Activated T-helper 17 cell treated with anti-CD3 and anti-CD28 coated beads, Interleukin-2, amount 50 U/mL, for 72 hours (primary cell): ENCODE measurements around the gene USP24. TPM values are rescaled to one million over a fixed set of nuclear protein-coding genes. Genes with fewer than 3 reads are reported as not detected.
"Not testable (repeated sequence)": the region's sequence is repeated elsewhere in the genome, so short reads cannot be mapped to it uniquely, and the experiment has no call there.

Experiments used
- ATAC-seq: fragments of 150-1000 bp; cut with Tn5 transposase; replicated peaks from 2 replicates; pipeline ENCODE4 v1.10.0; 2021; ENCODE audit warnings: mild to moderate bottlenecking, moderate library complexity
- H3K27ac Mint-ChIP-seq: one replicate; pipeline ENCODE4 v1.8.0; 2022; ENCODE audit warnings: mixed read lengths
- H3K27me3 Mint-ChIP-seq: one replicate; pipeline ENCODE4 v1.8.0; 2022; ENCODE audit warnings: mixed read lengths
- H3K36me3 Mint-ChIP-seq: one replicate; pipeline ENCODE4 v1.8.0; 2022; ENCODE audit warnings: low read depth, mild to moderate bottlenecking, mixed read lengths
- H3K4me1 Mint-ChIP-seq: one replicate; pipeline ENCODE4 v1.8.0; 2022; ENCODE audit warnings: mixed read lengths
- H3K4me3 Mint-ChIP-seq: one replicate; pipeline ENCODE4 v1.8.0; 2022; ENCODE audit warnings: mild to moderate bottlenecking, mixed read lengths
- H3K9me3 Mint-ChIP-seq: one replicate; pipeline ENCODE4 v1.8.0; 2022; ENCODE audit warnings: mixed read lengths
- total RNA-seq, 2 donors: library from RNA; stranded (reverse); gene quantifications; one replicate each; pipeline ENCODE4 v1.2.3, GENCODE V29; 2022

The USP24 gene
- total RNA-seq, 2 donors from 2014 or later, result 40.8 to 41.6 TPM

GRCh38 chr1:55239548-55239947 lies 24.4 kb upstream of the USP24 start:
- H3K36me3 Mint-ChIP-seq, result no peaks in the 10 kb centered on the region
- no peaks in the 10 kb centered on the region for H3K4me1 Mint-ChIP-seq
- no peak overlapping the region for H3K4me3 Mint-ChIP-seq
- no peak for ATAC-seq
- peaks cover 8% of the 10 kb centered on the region for H3K27me3 Mint-ChIP-seq
- H3K27ac Mint-ChIP-seq, result no peak overlapping the region
- no peaks in the 10 kb centered on the region for H3K9me3 Mint-ChIP-seq

GRCh38 chr1:55235722-55236121 lies 20.6 kb upstream of the USP24 start:
- Mint-ChIP-seq H3K36me3 (no peaks in the 10 kb centered on the region), H3K9me3 (no peaks in the 10 kb centered on the region), H3K4me1 (no peaks in the 10 kb centered on the region), H3K27me3 (peaks cover 4% of the 10 kb centered on the region), H3K4me3 (no peak overlapping the region), H3K27ac (no peak overlapping the region)
- peak; percentile 66 for ATAC-seq

GRCh38 chr1:55234016-55234415 lies 18.9 kb upstream of the USP24 start:
- no peaks in the 10 kb centered on the region for H3K4me1 Mint-ChIP-seq
- no peak overlapping the region for H3K4me3 Mint-ChIP-seq
- no peak for ATAC-seq
- no peaks in the 10 kb centered on the region for H3K36me3 Mint-ChIP-seq
- H3K27ac Mint-ChIP-seq, result no peak overlapping the region
- peaks cover 4% of the 10 kb centered on the region for H3K27me3 Mint-ChIP-seq
- H3K9me3 Mint-ChIP-seq, result no peaks in the 10 kb centered on the region

GRCh38 chr1:55233145-55233777 lies 18.1 kb upstream of the USP24 start:
- H3K27ac Mint-ChIP-seq, result peak overlapping the region; percentile 32
- no peaks in the 10 kb centered on the region for H3K9me3 Mint-ChIP-seq
- H3K27me3 Mint-ChIP-seq, result peaks cover 4% of the 10 kb centered on the region
- no peaks in the 10 kb centered on the region for H3K36me3 Mint-ChIP-seq
- ATAC-seq, result peak; percentile 56
- no peaks in the 10 kb centered on the region for H3K4me1 Mint-ChIP-seq
- no peak overlapping the region for H3K4me3 Mint-ChIP-seq

GRCh38 chr1:55232448-55233144 lies 17.4 kb upstream of the USP24 start:
- Mint-ChIP-seq H3K36me3 (no peaks in the 10 kb centered on the region), H3K4me1 (no peaks in the 10 kb centered on the region), H3K27me3 (peaks cover 4% of the 10 kb centered on the region), H3K4me3 (no peak overlapping the region), H3K27ac (no peak overlapping the region), H3K9me3 (no peaks in the 10 kb centered on the region)
- no peak for ATAC-seq

- Mint-ChIP-seq H3K9me3 (peaks cover 3% of the 10 kb centered on the region), H3K36me3 (no peaks in the 10 kb centered on the region), H3K4me1 (no peaks in the 10 kb centered on the region), H3K27ac (no peak overlapping the region), H3K27me3 (peaks cover 4% of the 10 kb centered on the region), H3K4me3 (no peak overlapping the region)
- no peak for ATAC-seq
Observed at GRCh38 chr1:55231745-55232144, 16.6 kb upstream of the USP24 start.

- Mint-ChIP-seq H3K4me1 (no peaks in the 10 kb centered on the region), H3K27me3 (peaks cover 4% of the 10 kb centered on the region), H3K36me3 (no peaks in the 10 kb centered on the region), H3K9me3 (peaks cover 3% of the 10 kb centered on the region), H3K27ac (no peak overlapping the region), H3K4me3 (no peak overlapping the region)
- ATAC-seq, result no peak
Observed at GRCh38 chr1:55230659-55231058, 15.5 kb upstream of the USP24 start.

GRCh38 chr1:55229726-55230125 lies 14.6 kb upstream of the USP24 start:
- not testable (repeated sequence) for H3K4me3 Mint-ChIP-seq, H3K4me1 Mint-ChIP-seq, H3K27ac Mint-ChIP-seq, H3K36me3 Mint-ChIP-seq, H3K27me3 Mint-ChIP-seq, ATAC-seq, H3K9me3 Mint-ChIP-seq

GRCh38 chr1:55225228-55225627 lies 10.1 kb upstream of the USP24 start:
- Mint-ChIP-seq H3K4me3 (no peak overlapping the region), H3K36me3 (no peaks in the 10 kb centered on the region), H3K27me3 (no peaks in the 10 kb centered on the region), H3K9me3 (peaks cover 3% of the 10 kb centered on the region), H3K27ac (no peak overlapping the region), H3K4me1 (no peaks in the 10 kb centered on the region)
- ATAC-seq, result no peak

- H3K4me1 Mint-ChIP-seq, result no peaks in the 10 kb centered on the region
- no peaks in the 10 kb centered on the region for H3K27me3 Mint-ChIP-seq
- H3K36me3 Mint-ChIP-seq, result no peaks in the 10 kb centered on the region
- no peak overlapping the region for H3K27ac Mint-ChIP-seq
- H3K9me3 Mint-ChIP-seq, result peaks cover 3% of the 10 kb centered on the region
- no peak overlapping the region for H3K4me3 Mint-ChIP-seq
- ATAC-seq, result no peak
Observed at GRCh38 chr1:55224729-55225128, 9.6 kb upstream of the USP24 start.

- Mint-ChIP-seq H3K4me1 (peaks cover 10% of the 10 kb centered on the region), H3K36me3 (no peaks in the 10 kb centered on the region), H3K27ac (no peak overlapping the region), H3K9me3 (no peaks in the 10 kb centered on the region), H3K27me3 (no peaks in the 10 kb centered on the region), H3K4me3 (no peak overlapping the region)
- ATAC-seq, result no peak
Observed at GRCh38 chr1:55222152-55222551, 7.0 kb upstream of the USP24 start.

- peak; percentile 31 for ATAC-seq
- H3K27me3 Mint-ChIP-seq, result no peaks in the 10 kb centered on the region
- H3K27ac Mint-ChIP-seq, result peak overlapping the region; percentile 67
- H3K4me3 Mint-ChIP-seq, result peak overlapping the region; percentile 98
- H3K9me3 Mint-ChIP-seq, result no peaks in the 10 kb centered on the region
- peaks cover 39% of the 10 kb centered on the region for H3K4me1 Mint-ChIP-seq
- H3K36me3 Mint-ChIP-seq, result peaks cover 24% of the 10 kb centered on the region
Observed at GRCh38 chr1:55217226-55217986, 2.2 kb upstream of the USP24 start.

- H3K27me3 Mint-ChIP-seq, result no peaks in the 10 kb centered on the region
- peaks cover 24% of the 10 kb centered on the region for H3K36me3 Mint-ChIP-seq
- H3K4me1 Mint-ChIP-seq, result peaks cover 53% of the 10 kb centered on the region
- H3K4me3 Mint-ChIP-seq, result peak overlapping the region; percentile 98
- peak overlapping the region; percentile 99 for H3K27ac Mint-ChIP-seq
- ATAC-seq, result no peak
- H3K9me3 Mint-ChIP-seq, result no peaks in the 10 kb centered on the region
Observed at GRCh38 chr1:55216096-55216495, 932 bp upstream of the USP24 start.

- ATAC-seq, result peak; percentile 34
- Mint-ChIP-seq H3K4me3 (peak overlapping the region; percentile 98), H3K36me3 (peaks cover 24% of the 10 kb centered on the region), H3K27ac (no peak overlapping the region), H3K27me3 (no peaks in the 10 kb centered on the region), H3K9me3 (no peaks in the 10 kb centered on the region), H3K4me1 (peaks cover 60% of the 10 kb centered on the region)
Observed at GRCh38 chr1:55214934-55215193, 300 bp downstream of the USP24 start.
